Stimulated activated CD8-positive, alpha-beta memory T cell treated with anti-CD3 and anti-CD28 coated beads, Interleukin-12 subunit alpha, Interleukin-12 subunit beta, amount 100 ng/mL, for 24 hours (primary cell): ENCODE results near the gene DLG2.

Experiments used
- DNase-seq: peaks from one replicate; pipeline ENCODE4 v3.0.0-alpha.2; 2020; ENCODE audit errors: extremely low read depth

Gene DLG2

GRCh38 chr11:83409476-83409875 lies 2217.7 kb downstream of the DLG2 start:
- no peak for DNase-seq

GRCh38 chr11:83408946-83409345 lies 2218.2 kb downstream of the DLG2 start:
- DNase-seq = no peak
